NCI-H524 (cell line): ENCODE data around the gene SGMS1.
A peak's percentile ranks its signal among the peaks of the same experiment; 100 is the strongest.
"Not testable (repeated sequence)": the region's sequence is repeated elsewhere in the genome, so short reads cannot be mapped to it uniquely, and the experiment has no call there.

Source experiments
- DNase-seq, 2 experiments: peaks; one replicate each; lab custom pipeline; 2025; lab: John Stamatoyannopoulos, UW

The SGMS1 gene

GRCh38 chr10:50309342-50309741, 314.4 kb downstream of the SGMS1 start:
- no peak for DNase-seq

GRCh38 chr10:50304660-50305059, 319.1 kb downstream of the SGMS1 start:
- no peak for DNase-seq

GRCh38 chr10:50299948-50300669, 323.6 kb downstream of the SGMS1 start:
- no peak for DNase-seq

GRCh38 chr10:50295367-50295766, 328.4 kb downstream of the SGMS1 start:
- no peak for DNase-seq

GRCh38 chr10:50294582-50294981, 329.2 kb downstream of the SGMS1 start:
- no peak for DNase-seq

GRCh38 chr10:50293513-50294313, 330.0 kb downstream of the SGMS1 start:
- DNase-seq, result no peak

- DNase-seq, result peak in 1 of 2 experiments; percentile 0
Observed at GRCh38 chr10:50291261-50291850, 332.4 kb downstream of the SGMS1 start.

- DNase-seq, result no peak
Observed at GRCh38 chr10:50289196-50289595, 334.6 kb downstream of the SGMS1 start.

- DNase-seq, result no peak
Observed at GRCh38 chr10:50286996-50287803, 336.6 kb downstream of the SGMS1 start.

GRCh38 chr10:50286517-50286916, 337.2 kb downstream of the SGMS1 start:
- DNase-seq, result no peak

- DNase-seq, result no peak
Observed at GRCh38 chr10:50281967-50282522, 341.7 kb downstream of the SGMS1 start.

GRCh38 chr10:50281210-50281966, 342.4 kb downstream of the SGMS1 start:
- no peak for DNase-seq

- DNase-seq, result no peak
Observed at GRCh38 chr10:50280049-50280841, 343.5 kb downstream of the SGMS1 start.

- no peak for DNase-seq
Observed at GRCh38 chr10:50279489-50279888, 344.3 kb downstream of the SGMS1 start.

- peak in 1 of 2 experiments; percentile 10 for DNase-seq
Observed at GRCh38 chr10:50275650-50276235, 348.0 kb downstream of the SGMS1 start.

GRCh38 chr10:50272531-50272930, 351.2 kb downstream of the SGMS1 start:
- peak in 1 of 2 experiments; percentile 60 for DNase-seq

GRCh38 chr10:50271564-50272250, 352.0 kb downstream of the SGMS1 start:
- no peak for DNase-seq

GRCh38 chr10:50267877-50268276, 355.9 kb downstream of the SGMS1 start:
- DNase-seq, result not testable (repeated sequence)

- DNase-seq, result peak in 1 of 2 experiments; percentile 1
Observed at GRCh38 chr10:50262625-50263024, 361.1 kb downstream of the SGMS1 start.
